ENCODE results near the gene FES. TPM values are rescaled to one million over a fixed set of nuclear protein-coding genes. Genes with fewer than 3 reads are reported as not detected.

FES gene
- total and polyA plus RNA-seq, 2 of the 13 experiments (the other 11 are each of a cell fraction or from before 2014, with no cell fraction given), result 4.0 to 9.5 TPM

DNA sequence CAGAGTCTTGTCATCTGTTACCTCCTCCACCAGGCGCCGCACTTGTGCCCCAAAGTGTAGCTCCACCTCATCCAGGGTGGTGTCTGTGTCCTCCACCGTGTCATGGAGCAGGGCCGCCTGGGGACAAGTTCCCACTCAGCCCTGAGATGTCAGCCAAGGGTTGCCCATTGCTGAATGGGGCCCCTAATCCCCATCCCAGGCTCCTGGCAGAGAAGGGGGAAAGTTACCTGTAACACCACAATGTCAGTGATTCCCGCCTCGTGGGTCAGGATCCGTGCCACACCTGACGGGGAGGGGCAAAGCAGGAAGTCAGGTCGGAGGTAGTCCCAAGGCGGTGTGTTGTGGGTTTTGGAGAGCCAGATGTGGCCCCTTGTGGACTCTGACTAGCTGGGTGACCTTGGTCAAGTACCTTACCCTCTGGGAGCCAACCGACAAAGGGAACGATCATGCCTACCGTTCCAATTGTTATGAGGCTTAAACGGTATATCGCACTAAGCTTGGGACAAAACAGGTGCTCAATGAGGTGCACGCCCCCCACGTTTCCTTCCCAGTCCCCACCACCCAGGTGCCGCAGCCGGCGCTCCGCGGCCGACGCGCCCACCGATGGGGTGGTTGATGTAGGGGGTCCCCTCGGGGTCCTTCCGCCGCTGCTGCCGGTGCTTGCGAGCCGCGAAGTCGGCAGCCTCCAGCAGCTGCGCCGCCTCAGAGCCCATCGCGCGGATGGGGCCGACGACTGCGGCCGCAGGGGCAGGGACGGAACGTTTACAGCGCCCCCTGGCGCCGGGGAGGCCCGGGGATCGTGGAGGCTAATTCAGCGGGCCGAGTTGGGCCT lies 47.7 kb downstream of the FES start, which contains the start of gene HDDC3 (continued):
- TF ChIP-seq FOXM1 (CRISPR knock-in tag; IDR thresholded peaks at IDR 0.05), result no peak; the same call in 1 of the 2 replicates
- 0 out of 2 replicates have a peak, but pooled peaks have one; percentile 62 for TF ChIP-seq ZNF839 (CRISPR knock-in tag; IDR thresholded peaks at IDR 0.05; ENCODE audit: borderline replicate concordance)
- TF ChIP-seq ATRX (CRISPR knock-in tag; IDR thresholded peaks at IDR 0.05; ENCODE audit: borderline replicate concordance), result no peak
- TF ChIP-seq SPEN (CRISPR knock-in tag; IDR thresholded peaks at IDR 0.05; ENCODE audit: low read depth), result peak; percentile 93
- peak; percentile 51 for TF ChIP-seq ELF3 (CRISPR knock-in tag; IDR thresholded peaks at IDR 0.05)
- TF ChIP-seq TCF7 (IDR thresholded peaks at IDR 0.05; ENCODE audit: low read depth), result no peak
- TF ChIP-seq PCBP1 (IDR thresholded peaks at IDR 0.05; ENCODE audit: borderline replicate concordance, low read depth, low read length), result 0 out of 2 replicates have a peak, but pooled peaks have one; percentile 32
- TF ChIP-seq NR3C1 (CRISPR knock-in tag; IDR thresholded peaks at IDR 0.05), result no peak
- TF ChIP-seq ZFX (CRISPR knock-in tag; IDR thresholded peaks at IDR 0.05; ENCODE audit: low read depth), result peak; percentile 92
- TF ChIP-seq, protein P1, sequence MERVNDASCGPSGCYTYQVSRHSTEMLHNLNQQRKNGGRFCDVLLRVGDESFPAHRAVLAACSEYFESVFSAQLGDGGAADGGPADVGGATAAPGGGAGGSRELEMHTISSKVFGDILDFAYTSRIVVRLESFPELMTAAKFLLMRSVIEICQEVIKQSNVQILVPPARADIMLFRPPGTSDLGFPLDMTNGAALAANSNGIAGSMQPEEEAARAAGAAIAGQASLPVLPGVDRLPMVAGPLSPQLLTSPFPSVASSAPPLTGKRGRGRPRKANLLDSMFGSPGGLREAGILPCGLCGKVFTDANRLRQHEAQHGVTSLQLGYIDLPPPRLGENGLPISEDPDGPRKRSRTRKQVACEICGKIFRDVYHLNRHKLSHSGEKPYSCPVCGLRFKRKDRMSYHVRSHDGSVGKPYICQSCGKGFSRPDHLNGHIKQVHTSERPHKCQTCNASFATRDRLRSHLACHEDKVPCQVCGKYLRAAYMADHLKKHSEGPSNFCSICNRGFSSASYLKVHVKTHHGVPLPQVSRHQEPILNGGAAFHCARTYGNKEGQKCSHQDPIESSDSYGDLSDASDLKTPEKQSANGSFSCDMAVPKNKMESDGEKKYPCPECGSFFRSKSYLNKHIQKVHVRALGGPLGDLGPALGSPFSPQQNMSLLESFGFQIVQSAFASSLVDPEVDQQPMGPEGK (CRISPR knock-in tag; IDR thresholded peaks at IDR 0.05), result peak; percentile 65
- TF ChIP-seq, protein P2, sequence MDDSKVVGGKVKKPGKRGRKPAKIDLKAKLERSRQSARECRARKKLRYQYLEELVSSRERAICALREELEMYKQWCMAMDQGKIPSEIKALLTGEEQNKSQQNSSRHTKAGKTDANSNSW (CRISPR knock-in tag; IDR thresholded peaks at IDR 0.05; ENCODE audit: borderline replicate concordance), result no peak
- TF ChIP-seq ZNF530 (CRISPR knock-in tag; IDR thresholded peaks at IDR 0.05; ENCODE audit: low read depth), result no peak; the same call in 1 of the 2 replicates
- no peak for TF ChIP-seq HNF1A (IDR thresholded peaks at IDR 0.05; ENCODE audit: low read depth)
- no peak for TF ChIP-seq HNF1A (CRISPR knock-in tag; IDR thresholded peaks at IDR 0.05; ENCODE audit: borderline replicate concordance)
- peak; percentile 80; the same call in 1 of the 2 replicates for TF ChIP-seq ZFP36L2 (CRISPR knock-in tag; IDR thresholded peaks at IDR 0.05)
- TF ChIP-seq ZNF33A (CRISPR knock-in tag; IDR thresholded peaks at IDR 0.05; ENCODE audit: borderline replicate concordance), result no peak
- no peak for TF ChIP-seq PTBP1 (IDR thresholded peaks at IDR 0.05; ENCODE audit: low read depth, low read length, poor library complexity, severe bottlenecking)
- no peak; the same call in 1 of the 2 replicates for TF ChIP-seq TIGD3 (CRISPR knock-in tag; IDR thresholded peaks at IDR 0.05; ENCODE audit: borderline replicate concordance)
- no peak for TF ChIP-seq GTF3A (CRISPR knock-in tag; conservative IDR thresholded peaks at IDR 0.05)

All from HepG2 (cell line).